Panc1 (cell line): ENCODE data around the gene NPR1.

Source experiments
- POLR2AphosphoS5 ChIP-seq: IDR thresholded peaks from 2 replicates; pipeline ENCODE4 v1.6.1; 2012; ENCODE audit warnings: mild to moderate bottlenecking, low read depth, low read length, moderate library complexity
- SIN3A ChIP-seq: IDR thresholded peaks from 2 replicates; pipeline ENCODE4 v1.6.1; 2012; ENCODE audit warnings: low read depth, mild to moderate bottlenecking, low read length, moderate library complexity, borderline replicate concordance; ENCODE audit not compliant: insufficient read depth
- TCF7L2 ChIP-seq: IDR thresholded peaks from 2 replicates; pipeline ENCODE4 v1.6.1; 2011; ENCODE audit warnings: mild to moderate bottlenecking, low read depth, low read length, inconsistent platforms
- TF ChIP-seq, protein P1 (sequence below): fragments of 450-650 bp; IDR thresholded peaks from 2 replicates; pipeline ENCODE4 v1.5.1; 2017; ENCODE audit warnings: mild to moderate bottlenecking

GRCh38 chr1:153638261-153638660 is 40.2 kb upstream of the NPR1 start:
- TF ChIP-seq SIN3A (no peak), TCF7L2 (no peak), POLR2AphosphoS5 (no peak)
- TF ChIP-seq, protein P1, sequence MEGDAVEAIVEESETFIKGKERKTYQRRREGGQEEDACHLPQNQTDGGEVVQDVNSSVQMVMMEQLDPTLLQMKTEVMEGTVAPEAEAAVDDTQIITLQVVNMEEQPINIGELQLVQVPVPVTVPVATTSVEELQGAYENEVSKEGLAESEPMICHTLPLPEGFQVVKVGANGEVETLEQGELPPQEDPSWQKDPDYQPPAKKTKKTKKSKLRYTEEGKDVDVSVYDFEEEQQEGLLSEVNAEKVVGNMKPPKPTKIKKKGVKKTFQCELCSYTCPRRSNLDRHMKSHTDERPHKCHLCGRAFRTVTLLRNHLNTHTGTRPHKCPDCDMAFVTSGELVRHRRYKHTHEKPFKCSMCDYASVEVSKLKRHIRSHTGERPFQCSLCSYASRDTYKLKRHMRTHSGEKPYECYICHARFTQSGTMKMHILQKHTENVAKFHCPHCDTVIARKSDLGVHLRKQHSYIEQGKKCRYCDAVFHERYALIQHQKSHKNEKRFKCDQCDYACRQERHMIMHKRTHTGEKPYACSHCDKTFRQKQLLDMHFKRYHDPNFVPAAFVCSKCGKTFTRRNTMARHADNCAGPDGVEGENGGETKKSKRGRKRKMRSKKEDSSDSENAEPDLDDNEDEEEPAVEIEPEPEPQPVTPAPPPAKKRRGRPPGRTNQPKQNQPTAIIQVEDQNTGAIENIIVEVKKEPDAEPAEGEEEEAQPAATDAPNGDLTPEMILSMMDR: no peak
